Omental fat pad (tissue), 4 donors: Measurements from ENCODE around the gene PTTG1IP. TPM values are rescaled to one million over a fixed set of nuclear protein-coding genes. Genes with fewer than 3 reads are reported as not detected.
A peak's percentile ranks its signal among the peaks of the same experiment; 100 is the strongest.

Experiments used
- ATAC-seq: fragments of 150-250 bp; one replicate; pipeline ENCODE4 v1.9.1; 2016; ENCODE audit warnings: mild to moderate bottlenecking, moderate library complexity; ENCODE audit not compliant: low FRiP score
- DNase-seq: peaks from one replicate; pipeline ENCODE4 v3.0.0-alpha.2; 2019; ENCODE audit warnings: low spot score
- CTCF ChIP-seq, 3 donors: fragments of 450-650 bp; IDR thresholded peaks; one replicate each; pipeline ENCODE4 v1.5.1; 2016 to 2017; ENCODE audit warnings: antibody characterized with exemption in 3 of 3, mild to moderate bottlenecking in 3 of 3, moderate library complexity in 2 of 3
- total RNA-seq, 4 donors: library from RNA; depleted of rRNA; stranded (reverse); fragments of >200 nt; gene quantifications; one replicate each; pipeline ENCODE4 v1.1.0, GENCODE V29; 2016

PTTG1IP gene
- total RNA-seq, 4 donors from 2014 or later: 200 to 241 (median 214) TPM

GRCh38 chr21:44802396-44803153 lies 70.9 kb downstream of the PTTG1IP start:
- DNase-seq (no peak), ATAC-seq (peak; percentile 6)
- no peak for TF ChIP-seq CTCF (IDR thresholded peaks at IDR 0.05)

GRCh38 chr21:44801468-44802395 lies 71.8 kb downstream of the PTTG1IP start, which contains the start of gene UBE2G2:
Gene UBE2G2 (minus strand): TSS chr21:44801820. CDS start chr21:44801748, 72 bp downstream.
- DNase-seq: peak; percentile 58
- TF ChIP-seq CTCF (IDR thresholded peaks at IDR 0.05): no peak
- ATAC-seq: peak; percentile 93

- DNase-seq (no peak), ATAC-seq (peak; percentile 13)
- TF ChIP-seq CTCF (IDR thresholded peaks at IDR 0.05): no peak
Observed at GRCh38 chr21:44800971-44801467, 72.5 kb downstream of the PTTG1IP start.

GRCh38 chr21:44800103-44800502 lies 73.4 kb downstream of the PTTG1IP start:
- TF ChIP-seq CTCF (IDR thresholded peaks at IDR 0.05): no peak
- no peak for ATAC-seq
- no peak for DNase-seq

- ATAC-seq: no peak
- no peak for TF ChIP-seq CTCF (IDR thresholded peaks at IDR 0.05)
Observed at GRCh38 chr21:44799646-44800045, 73.8 kb downstream of the PTTG1IP start.

More at GRCh38 chr21:44799646-44800045, 73.8 kb downstream of the PTTG1IP start:
- no peak for DNase-seq

Other genes starting within 250 kb of the PTTG1IP start
- gene KRTAP10-9, start 246.6 kb downstream of the PTTG1IP start, total RNA-seq: not detected
- gene KRTAP10-10, start 236.3 kb downstream of the PTTG1IP start, total RNA-seq: not detected
- not detected for gene KRTAP10-11, start 227.3 kb downstream of the PTTG1IP start, total RNA-seq
- not detected for gene KRTAP12-4, start 219.0 kb downstream of the PTTG1IP start, total RNA-seq
- gene KRTAP12-3, start 215.8 kb downstream of the PTTG1IP start, total RNA-seq: not detected
- gene KRTAP12-2, start 206.8 kb downstream of the PTTG1IP start, total RNA-seq: not detected
- not detected for gene KRTAP12-1, start 191.5 kb downstream of the PTTG1IP start, total RNA-seq
- not detected for gene KRTAP10-12, start 176.5 kb downstream of the PTTG1IP start, total RNA-seq
- gene TSPEAR, start 162.1 kb downstream of the PTTG1IP start, total RNA-seq: under 1 TPM in 1 of 4 donors, not detected in 3; 0.19 TPM
- gene UBE2G2, start 71.9 kb downstream of the PTTG1IP start, total RNA-seq: 100 to 1,000 TPM in 3 of 4 donors, 10 to 100 TPM in 1; 95.8 to 187 (median 103) TPM
- gene SUMO3, start 55.6 kb downstream of the PTTG1IP start, total RNA-seq: 10 to 100 TPM; 55.5 to 62.9 (median 60.2) TPM
- 100 to 1,000 TPM in 3 of 4 donors, 10 to 100 TPM in 1; 98.5 to 581 (median 217) TPM for gene ITGB2, start 47.2 kb upstream of the PTTG1IP start, total RNA-seq
- gene SLX9, start 66.3 kb upstream of the PTTG1IP start, total RNA-seq: 10 to 100 TPM; 11.9 to 26.2 (median 16.1) TPM
- 10 to 100 TPM; 17.3 to 38.3 (median 23.3) TPM for gene ADARB1, start 200.9 kb upstream of the PTTG1IP start, total RNA-seq